HG03025 (cell line): ENCODE data around the gene SPRED3.
"Not testable (repeated sequence)": the region's sequence is repeated elsewhere in the genome, so short reads cannot be mapped to it uniquely, and the experiment has no call there.

ENCODE experiments used
- ATAC-seq: cut with Tn5 transposase; IDR thresholded peaks from one replicate; pipeline ENCODE4 v1.9.1; 2021; ENCODE audit warnings: mild to moderate bottlenecking, moderate library complexity; ENCODE audit not compliant: unreplicated experiment, low FRiP score

The SPRED3 gene, protein sequence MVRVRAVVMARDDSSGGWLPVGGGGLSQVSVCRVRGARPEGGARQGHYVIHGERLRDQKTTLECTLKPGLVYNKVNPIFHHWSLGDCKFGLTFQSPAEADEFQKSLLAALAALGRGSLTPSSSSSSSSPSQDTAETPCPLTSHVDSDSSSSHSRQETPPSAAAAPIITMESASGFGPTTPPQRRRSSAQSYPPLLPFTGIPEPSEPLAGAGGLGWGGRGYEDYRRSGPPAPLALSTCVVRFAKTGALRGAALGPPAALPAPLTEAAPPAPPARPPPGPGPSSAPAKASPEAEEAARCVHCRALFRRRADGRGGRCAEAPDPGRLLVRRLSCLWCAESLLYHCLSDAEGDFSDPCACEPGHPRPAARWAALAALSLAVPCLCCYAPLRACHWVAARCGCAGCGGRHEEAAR

DNA sequence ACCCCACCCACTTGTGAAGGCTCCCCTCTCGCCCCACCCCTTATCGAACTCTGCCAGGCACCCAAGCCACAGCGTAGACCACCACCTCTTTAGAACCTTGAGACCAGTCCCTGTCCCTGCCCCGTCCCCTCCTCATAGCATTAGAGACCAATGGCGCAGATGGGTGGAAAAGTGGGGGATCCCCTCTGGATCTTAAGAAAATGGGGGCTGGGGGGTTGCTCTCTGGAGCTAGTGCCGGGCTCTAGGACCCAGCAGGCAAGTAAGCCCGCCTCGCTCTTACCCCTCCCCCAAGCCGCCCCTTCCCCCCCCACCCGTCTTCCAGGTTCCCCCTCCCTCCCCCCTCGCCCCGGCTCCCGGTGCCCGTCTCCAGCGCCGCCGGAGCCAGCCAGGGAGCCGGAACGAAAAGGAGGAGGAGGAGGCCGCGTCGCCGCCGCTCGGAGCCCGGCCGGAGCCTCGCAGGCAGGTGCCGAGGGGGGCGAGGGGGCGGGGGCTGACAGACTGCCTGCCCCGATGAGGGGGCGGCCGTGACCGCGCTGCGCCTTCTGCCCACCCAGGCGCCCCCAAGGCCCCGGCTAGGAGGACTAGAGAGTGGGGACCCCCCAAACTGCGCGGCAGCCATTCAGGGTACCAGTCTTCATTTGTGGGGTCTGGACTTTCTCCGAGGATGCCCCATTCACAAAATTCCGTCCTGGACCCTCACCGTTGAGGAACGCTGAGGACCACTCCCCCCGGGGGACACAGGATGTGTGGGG is at the start of gene SPRED3:
TSS of gene SPRED3 (plus strand) at position 349 of the 752 bp plus-strand sequence. CDS start 1,606 bp downstream, outside the sequence.
- ATAC-seq, result no peak

DNA sequence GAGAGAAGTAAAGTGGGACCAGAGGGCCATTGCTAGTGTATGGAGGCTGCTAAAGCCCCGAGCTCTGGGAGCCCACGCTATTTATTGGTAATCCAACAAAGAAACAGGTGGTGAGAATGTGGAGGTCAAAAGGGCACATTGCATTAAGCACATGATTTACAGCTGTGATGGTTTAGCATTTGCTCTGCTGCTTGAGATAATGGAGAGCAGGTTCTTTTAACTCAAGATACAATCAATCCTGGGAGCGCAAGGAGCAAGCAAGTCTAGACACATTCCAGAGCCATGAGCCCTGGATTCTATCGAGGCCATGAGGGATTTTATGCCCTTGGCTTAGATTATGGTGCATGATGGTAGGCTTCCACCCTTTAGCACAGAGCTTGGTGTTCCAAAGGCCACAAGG is 49.5 kb upstream of the SPRED3 start:
- ATAC-seq, result not testable (repeated sequence)

DNA sequence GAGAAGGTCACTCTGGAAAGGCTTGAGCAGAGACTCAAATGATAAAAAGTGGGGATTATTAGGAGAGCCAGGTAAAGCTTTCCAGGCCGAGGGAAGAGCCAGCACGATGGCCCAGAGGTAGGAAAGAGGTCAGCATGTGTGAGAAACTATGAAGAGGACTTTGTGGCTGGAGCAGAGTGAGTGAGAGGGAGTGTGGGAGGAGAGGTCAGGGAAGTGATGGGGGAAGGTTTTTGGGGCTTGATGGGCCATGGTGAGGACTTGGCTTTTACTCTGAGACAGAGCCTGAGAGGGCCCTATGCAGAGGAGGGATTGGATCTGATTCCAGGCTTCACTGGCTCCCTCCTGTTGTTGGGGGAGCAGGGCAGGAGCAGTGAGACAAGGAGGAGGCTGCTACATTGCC is 47.6 kb upstream of the SPRED3 start:
- no peak for ATAC-seq

DNA sequence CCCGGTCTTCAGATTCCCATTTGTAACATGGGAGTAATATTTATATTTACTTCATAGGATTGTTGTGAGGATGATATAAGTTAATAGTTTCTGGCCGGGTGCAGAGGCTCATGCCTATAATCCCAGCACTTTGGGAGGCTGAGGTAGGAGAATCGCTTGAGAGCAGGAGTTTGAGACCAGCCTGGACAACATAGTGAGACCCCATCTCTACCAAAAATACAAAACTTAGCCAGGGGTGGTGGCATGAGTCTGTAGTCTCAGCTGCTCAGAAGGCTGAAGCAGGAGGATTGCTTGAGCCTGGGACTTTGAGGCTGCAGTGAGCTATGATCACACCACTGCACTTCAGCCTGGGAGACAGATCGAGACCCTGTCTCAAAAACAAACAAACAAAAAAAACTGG is 41.7 kb upstream of the SPRED3 start:
- ATAC-seq, result no peak

DNA sequence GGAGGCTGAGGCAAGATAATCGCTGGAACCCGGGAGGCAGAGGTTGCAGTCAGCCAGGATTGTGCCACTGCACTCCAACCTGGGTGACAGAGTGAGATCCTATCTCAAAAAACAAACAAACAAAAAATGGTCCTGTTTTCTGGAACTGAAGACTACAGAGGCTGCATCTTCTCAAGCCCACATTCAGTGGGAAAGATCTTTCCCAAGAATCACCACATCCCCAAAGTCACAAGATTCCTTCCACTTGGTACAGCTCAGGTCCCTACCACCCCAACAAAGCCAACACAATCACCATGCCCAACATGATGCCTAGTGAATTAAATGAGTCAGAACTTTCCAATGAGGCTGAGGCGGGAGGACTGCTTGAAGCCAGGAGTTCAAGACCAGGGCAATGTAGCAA is 37.6 kb upstream of the SPRED3 start:
- ATAC-seq, result no peak

DNA sequence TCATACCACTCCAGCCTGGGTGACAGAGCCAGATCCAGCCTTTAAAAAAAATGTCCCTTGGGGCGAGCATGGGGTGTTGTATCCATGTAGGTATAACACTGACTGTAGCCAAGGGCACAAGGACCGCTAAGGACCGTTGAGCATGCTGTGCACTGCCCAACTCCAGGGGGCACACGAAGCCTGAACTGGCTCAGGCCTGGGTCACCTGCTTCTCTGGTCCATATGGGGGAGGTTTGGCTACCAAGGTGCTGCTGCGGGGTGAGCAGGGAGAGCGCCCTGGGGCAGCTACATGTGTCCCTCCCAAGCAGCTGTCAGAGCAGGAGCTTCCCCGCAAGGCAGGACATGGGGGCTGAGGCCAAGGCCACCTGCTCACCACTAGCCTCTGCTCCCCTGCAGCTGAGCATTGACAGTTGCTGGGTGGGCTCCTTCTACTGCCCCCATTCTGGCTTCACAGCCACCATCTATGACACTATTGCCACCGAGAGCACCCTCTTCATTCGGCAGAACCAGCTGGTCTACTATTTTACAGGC is 36.6 kb upstream of the SPRED3 start:
- no peak for ATAC-seq

DNA sequence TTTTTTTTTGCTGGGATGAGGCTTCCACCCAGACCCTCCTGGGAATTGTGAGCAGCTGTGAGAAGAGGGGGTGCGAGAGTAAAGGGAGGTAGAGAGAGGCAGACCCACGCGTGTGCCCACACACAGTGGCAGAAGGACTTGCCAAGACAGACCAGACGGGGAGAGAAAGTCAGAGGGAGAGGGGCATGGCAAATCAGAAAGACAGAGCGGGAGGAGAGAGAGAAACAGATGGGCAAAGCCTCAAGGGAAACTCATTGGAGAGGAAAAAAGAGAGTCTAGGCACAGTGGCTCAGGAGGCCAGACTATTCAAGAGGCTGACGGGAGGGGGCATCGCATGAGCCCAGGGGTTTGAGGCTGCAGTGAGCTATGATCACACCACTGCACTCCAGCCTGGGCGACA is 35.9 kb upstream of the SPRED3 start:
- ATAC-seq, result no peak

DNA sequence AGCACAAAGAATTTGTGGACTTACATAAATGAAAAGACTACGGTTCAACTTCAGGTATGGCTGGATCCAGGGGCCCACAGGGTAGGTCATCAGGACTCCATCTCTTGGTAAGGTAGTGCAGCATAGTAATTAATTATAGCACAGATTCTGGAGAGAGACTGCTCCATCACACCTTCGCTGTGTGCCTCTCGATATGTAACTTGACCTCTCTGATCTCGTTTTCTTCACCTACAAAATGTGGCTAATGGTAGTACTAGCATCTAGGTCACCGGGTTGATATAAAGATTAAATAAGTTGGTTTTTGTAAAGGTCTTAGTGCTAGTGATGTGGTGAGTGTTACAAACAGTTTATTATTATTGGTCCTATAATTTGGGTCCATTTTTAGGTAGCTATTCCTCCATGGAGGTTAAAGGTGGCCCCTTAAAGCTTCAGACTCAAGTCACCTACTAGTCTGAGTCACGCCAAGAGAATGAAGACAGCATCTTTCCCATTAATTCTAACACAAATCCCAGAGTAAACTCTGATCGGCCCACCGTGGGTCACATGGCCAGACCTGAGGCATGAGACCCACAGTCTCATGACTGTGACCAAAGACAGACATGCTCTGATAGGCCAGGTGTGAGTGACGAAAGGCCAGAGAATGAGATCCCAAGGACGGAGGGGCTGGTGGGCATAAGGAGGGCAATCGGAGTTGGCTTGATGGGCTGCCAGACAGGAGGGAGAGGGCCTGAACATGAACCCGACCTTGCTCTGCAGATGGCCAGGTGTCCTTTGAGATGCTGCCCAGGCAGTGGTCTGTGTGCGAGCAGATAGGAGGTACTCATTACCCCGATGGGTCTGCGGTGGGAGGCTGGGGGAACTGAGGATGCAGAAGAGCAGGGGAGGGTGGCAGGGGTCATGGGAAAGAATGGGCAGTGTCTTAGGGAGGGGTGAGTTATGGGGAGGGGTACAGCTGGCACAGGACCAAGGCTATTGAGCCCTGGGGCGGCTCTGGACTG is 32.5 kb upstream of the SPRED3 start:
- no peak for ATAC-seq

DNA sequence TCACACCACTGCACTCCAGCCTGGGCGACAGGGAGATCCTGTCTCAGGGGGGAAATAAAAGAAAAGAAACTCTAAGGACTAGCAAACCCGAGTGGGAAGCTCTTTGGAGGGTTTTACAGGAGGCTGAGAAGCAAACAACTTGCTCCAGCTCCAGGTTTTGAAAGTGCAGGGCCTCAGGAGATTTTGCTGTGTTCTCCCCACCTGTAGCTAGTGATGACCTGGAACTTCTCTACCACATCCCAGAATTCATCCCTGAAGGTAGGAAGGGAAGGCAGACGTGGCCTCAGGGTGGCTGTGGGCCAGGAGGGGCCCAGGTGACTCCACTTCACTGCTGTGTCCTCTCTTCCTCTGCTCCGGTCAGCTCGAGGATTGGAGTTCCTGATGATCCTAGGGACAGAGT is 30.4 kb upstream of the SPRED3 start:
- ATAC-seq, result no peak

DNA sequence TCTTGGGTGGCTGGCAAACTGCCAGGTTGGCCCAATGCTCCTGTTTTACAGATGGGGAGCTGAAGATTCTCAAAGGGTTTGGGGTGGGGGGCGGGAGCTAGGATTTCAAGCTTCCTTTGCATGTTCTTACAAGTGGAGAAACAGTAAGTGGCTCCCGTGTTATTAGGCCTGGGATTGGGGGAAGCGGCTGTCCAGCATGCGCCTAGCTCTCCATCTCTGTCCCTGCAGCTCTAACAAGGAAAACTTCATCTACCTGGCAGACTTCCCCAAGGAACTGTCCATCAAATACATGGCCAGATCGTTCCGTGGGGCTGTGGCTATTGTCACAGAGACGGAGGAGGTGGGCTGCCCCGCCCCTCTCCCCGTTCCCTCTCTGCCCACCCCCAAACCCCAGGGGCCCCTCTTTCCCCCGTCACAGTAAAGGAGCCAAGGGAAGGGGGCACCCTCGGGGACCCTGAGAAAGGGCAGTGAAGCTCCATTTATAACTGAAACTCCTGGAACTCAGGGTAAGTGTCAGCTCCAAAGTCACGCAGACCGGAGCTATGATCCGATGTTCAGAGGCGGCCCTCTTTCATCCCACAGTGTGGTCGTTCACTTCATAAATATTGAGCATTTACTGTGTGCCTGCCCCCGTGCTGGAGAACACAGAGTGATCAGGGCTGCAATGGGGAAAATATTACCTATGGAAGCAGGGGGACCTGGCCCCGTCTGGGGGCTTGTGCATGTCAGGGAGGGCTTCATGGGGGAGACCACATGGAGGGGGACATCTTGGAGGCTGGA is 29.1 kb upstream of the SPRED3 start:
- ATAC-seq, result no peak

DNA sequence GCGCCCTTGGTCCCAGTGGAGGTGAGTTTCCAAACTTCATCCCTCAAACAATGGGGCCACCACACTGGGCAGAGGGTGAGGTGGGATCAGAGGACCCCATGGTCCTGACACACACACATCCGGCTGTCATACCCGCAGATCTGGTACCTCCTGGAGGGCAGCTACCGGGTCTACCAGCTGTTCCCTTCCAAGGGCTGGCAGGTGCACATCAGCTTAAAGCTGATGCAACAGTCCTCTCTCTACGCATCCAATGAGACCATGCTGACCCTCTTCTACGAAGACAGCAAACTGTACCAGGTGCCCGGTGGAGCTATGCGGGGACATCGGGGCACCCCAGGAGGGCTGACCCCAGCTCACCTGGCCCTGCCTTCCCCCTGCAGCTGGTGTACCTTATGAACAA is 28.1 kb upstream of the SPRED3 start:
- no peak for ATAC-seq

DNA sequence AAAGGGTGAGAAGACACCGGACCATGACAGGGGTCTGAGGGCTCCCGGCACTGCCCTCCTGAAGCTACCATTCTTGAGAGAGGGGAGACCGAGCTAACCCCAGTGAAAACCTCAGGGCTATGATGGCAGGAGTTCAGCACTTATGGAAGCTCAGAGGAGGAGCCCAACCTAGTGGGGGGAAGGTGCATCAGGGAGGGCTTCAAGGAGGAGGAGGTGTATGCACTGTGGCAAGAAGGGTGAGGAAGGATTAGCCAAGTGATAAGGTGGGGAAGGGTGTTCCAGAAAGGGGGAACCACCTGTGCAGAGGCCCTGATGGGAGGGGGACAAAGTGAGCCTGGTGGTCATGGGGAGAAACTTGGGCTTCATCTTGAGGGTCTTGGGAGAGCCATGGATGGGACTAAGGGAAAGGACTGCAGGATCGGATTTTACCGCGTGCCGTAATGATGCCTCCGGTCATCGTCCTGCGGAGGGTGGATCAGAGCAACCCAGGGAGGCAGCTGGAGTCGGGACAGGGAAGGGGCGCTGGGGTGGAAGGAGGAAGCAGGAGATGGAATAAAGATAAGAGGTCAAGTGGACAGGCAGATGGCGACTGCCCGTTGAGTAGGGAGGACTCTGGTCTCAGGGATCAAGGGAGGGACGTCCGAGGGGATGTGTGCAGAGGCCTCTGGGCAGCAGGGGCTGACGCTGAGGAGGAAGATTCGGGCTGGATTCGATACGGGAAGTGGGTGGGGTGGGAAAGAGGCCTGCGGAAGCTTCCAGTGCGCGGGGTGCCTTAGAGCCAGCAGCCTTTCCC is 27.5 kb upstream of the SPRED3 start:
- no peak for ATAC-seq

DNA sequence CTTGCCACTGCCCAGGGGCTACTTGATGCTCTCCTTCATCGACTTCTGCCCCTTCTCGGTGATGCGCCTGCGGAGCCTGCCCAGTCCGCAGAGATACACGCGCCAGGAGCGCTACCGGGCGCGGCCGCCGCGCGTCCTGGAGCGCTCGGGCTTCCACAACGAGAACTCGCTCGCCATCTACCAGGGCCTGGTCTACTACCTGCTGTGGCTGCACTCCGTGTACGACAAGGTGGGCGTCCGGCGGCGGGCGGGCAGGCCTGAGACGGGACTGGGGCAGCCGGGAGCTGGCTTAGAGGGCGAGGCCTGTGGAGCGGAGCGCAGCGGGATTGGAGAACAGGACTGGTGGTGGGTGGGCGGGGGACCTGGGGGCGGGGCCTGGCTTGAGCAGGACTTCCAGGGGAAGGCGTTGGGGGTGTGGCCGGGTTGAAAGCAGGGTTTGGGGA is 26.8 kb upstream of the SPRED3 start:
- ATAC-seq, result no peak

DNA sequence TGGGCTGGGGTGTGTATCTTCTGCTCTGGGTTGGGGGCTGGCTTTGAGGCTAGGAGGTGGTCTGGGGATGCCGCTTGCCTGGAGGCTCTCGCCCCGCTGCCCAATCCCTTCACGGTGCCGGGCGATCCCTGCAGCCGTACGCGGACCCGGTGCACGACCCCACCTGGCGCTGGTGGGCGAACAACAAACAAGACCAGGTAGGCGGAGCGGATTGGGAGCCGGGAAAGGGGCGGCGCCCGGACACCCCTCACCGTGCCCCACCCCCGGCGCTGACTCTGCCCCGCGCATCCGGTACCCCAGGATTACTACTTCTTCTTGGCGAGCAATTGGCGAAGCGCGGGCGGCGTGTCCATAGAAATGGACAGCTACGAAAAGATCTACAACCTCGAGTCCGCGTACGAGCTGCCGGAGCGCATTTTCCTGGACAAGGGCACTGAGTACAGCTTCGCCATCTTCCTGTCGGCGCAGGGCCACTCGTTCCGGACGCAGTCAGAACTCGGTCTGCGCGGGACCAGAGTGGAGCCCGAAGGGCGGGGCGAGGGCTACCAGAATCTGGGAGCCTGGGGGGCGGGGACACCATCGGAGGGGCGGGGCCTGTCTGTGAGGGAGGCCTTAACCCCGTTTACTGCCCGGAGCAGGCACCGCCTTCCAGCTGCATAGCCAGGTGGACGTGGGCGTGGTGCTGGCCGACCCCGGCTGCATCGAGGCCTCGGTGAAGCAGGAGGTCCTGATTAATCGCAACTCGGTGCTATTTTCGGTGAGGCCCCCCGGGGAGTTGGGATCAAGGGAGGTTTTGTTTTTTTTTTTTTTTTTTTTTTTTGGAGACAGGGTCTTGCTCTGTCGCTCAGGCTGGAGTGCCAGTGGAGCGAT is 26.2 kb upstream of the SPRED3 start:
- ATAC-seq, result no peak

DNA sequence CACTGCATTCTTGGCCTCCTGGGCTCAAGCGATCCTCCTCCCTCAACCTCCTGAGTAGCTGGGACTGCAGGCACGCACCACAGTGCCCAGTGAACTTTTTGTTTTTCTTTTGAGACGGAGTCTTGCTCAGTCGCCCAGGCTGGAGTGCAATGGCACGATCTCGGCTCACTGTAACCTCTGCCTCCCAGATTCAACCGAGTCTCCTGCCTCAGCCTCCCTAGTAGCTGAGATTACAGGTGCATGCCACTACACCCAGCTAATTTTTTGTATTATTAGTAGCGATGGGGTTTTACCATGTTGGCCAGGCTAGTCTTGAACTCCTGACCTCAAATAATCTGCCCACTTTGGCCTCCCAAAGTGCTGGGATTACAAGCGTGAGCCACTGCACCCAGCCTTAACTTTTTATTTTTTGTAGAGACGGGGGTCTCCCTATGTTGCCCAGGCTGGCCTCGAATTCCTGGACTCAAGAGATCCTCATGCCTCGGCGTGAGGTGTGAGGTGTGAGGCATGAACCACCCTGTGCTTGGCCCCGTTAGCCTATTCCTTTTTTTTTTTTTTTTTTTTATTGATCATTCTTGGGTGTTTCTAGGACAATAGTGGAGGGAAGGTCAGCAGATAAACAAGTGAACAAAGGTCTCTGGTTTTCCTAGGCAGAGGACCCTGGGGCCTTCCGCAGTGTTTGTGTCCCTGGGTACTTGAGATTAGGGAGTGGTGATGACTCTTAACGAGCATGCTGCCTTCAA is 25.4 kb upstream of the SPRED3 start:
- ATAC-seq, result not testable (repeated sequence)

DNA sequence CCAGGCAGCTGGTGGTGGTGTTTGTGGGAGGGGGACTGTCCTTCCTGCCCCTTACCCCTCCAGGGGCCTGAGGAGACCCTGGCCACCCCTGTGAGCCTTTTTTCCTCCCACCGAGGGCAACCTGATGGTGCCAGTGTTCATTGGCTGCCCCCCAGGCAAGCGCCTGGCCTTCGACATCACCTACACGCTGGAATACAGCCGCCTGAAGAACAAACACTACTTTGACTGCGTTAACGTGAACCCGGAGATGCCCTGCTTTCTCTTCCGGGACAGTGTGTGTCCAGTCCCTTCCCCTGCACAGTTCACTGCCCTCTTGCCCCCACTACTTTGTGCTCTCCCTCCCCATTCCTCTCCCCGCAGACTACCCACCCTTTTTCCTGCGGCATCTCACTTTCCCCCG is 21.5 kb upstream of the SPRED3 start:
- ATAC-seq, result no peak

DNA sequence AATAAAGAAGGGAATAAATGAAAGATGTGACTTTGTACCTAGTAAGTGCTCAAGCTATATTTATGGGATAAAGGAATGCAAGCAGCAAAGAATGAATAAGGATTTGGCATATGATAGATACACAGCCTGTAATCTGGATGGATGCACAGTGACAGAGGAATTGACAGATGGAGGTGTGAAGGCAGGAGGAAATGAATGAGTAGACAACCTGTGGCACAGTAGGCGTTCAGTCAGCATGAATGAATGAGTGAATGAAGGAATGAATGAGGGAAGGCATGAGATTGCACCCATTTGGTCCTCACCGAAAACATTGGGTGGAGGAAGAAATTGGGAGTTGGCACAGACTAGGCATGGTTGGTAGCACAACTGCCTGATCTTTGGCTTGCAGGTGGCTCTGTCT is 18.9 kb upstream of the SPRED3 start:
- no peak for ATAC-seq
